Renal cortex interstitium (tissue), 11 donors: ENCODE data around the gene APLP2. TPM values are rescaled to one million over a fixed set of nuclear protein-coding genes. Genes with fewer than 3 reads are reported as not detected.

Experiments used
- DNase-seq, 11 donors: peaks; one replicate each; pipeline ENCODE4 v3.0.0-alpha.2; 2013; ENCODE audit warnings: low read depth in 9 of 11, low spot score in 4 of 11; ENCODE audit errors: extremely low read depth in 1 of 11
- polyA plus RNA-seq, 3 donors: library from polyadenylated mRNA; unstranded; fragments of 120-200 nt; gene quantifications; one replicate each; pipeline ENCODE4 v1.2.1, GENCODE V29; 2013; ENCODE audit not compliant: insufficient read length in 3 of 3

Gene APLP2
- polyA plus RNA-seq, 3 donors = 443 to 484 (median 448) TPM

- no peak for DNase-seq
Observed at GRCh38 chr11:130123414-130124040, 53.8 kb downstream of the APLP2 start.

- DNase-seq = no peak
Observed at GRCh38 chr11:130124096-130124495, 54.4 kb downstream of the APLP2 start.

GRCh38 chr11:130125638-130126037 lies 55.9 kb downstream of the APLP2 start:
- DNase-seq = no peak

- DNase-seq = no peak
Observed at GRCh38 chr11:130126516-130126915, 56.8 kb downstream of the APLP2 start.

GRCh38 chr11:130127509-130127908 lies 57.8 kb downstream of the APLP2 start:
- DNase-seq = no peak

- no peak for DNase-seq
Observed at GRCh38 chr11:130128626-130129025, 58.9 kb downstream of the APLP2 start.

GRCh38 chr11:130129922-130130321 lies 60.2 kb downstream of the APLP2 start:
- DNase-seq = no peak

- peak in 8 of 11 donors; percentile 44 to 69 (median 52) for DNase-seq
Observed at GRCh38 chr11:130131961-130132850, 62.5 kb downstream of the APLP2 start.

GRCh38 chr11:130133716-130134115 lies 64.0 kb downstream of the APLP2 start:
- no peak for DNase-seq

- no peak for DNase-seq
Observed at GRCh38 chr11:130136107-130136506, 66.4 kb downstream of the APLP2 start.

- no peak for DNase-seq
Observed at GRCh38 chr11:130137999-130138398, 68.3 kb downstream of the APLP2 start.

GRCh38 chr11:130139401-130139800 lies 69.7 kb downstream of the APLP2 start:
- DNase-seq = no peak

- no peak for DNase-seq
Observed at GRCh38 chr11:130141561-130142341, 72.1 kb downstream of the APLP2 start.

- DNase-seq = no peak
Observed at GRCh38 chr11:130144141-130144540, 74.4 kb downstream of the APLP2 start.

GRCh38 chr11:130144861-130145281 lies 75.2 kb downstream of the APLP2 start:
- peak in 5 of 11 donors; percentile 26 to 67 (median 44) for DNase-seq

- no peak for DNase-seq
Observed at GRCh38 chr11:130145311-130145812, 75.7 kb downstream of the APLP2 start.

GRCh38 chr11:130145975-130146776 lies 76.5 kb downstream of the APLP2 start:
- DNase-seq = no peak

GRCh38 chr11:130146796-130147195 lies 77.1 kb downstream of the APLP2 start:
- no peak for DNase-seq
